Measurements from ENCODE around the gene SPNS1.

Gene SPNS1

GRCh38 chr16:28983644-28984043 is 9.1 kb downstream of the SPNS1 start:
- TF ChIP-seq CTCF (IDR thresholded peaks at IDR 0.05; ENCODE audit: low read depth, low read length), result no peak
- no peak for TF ChIP-seq MYC (IDR thresholded peaks at IDR 0.05; ENCODE audit: low read depth, low read length)
- no peak for TF ChIP-seq MAX (IDR thresholded peaks at IDR 0.05; ENCODE audit: low read depth, low read length)
- TF ChIP-seq POLR2A (IDR thresholded peaks at IDR 0.05; ENCODE audit: extremely low read depth, insufficient read length), result no peak
- DNase-seq (ENCODE audit: low read depth), result peak; percentile 81
- peak overlapping the region; percentile 69 for H3K4me3 ChIP-seq (ENCODE audit: low read depth, low read length)

- TF ChIP-seq MAX (IDR thresholded peaks at IDR 0.05; ENCODE audit: low read depth, low read length) (no peak), CTCF (IDR thresholded peaks at IDR 0.05; ENCODE audit: low read depth, low read length) (no peak), POLR2A (IDR thresholded peaks at IDR 0.05; ENCODE audit: extremely low read depth, insufficient read length) (no peak), MYC (IDR thresholded peaks at IDR 0.05; ENCODE audit: low read depth, low read length) (no peak)
- DNase-seq (ENCODE audit: low read depth), result no peak
- H3K4me3 ChIP-seq (ENCODE audit: low read depth, low read length), result peak overlapping the region; percentile 69
Observed at GRCh38 chr16:28984091-28984490, 9.5 kb downstream of the SPNS1 start.

- DNase-seq (ENCODE audit: low read depth), result peak; percentile 90
- no peak for TF ChIP-seq CTCF (IDR thresholded peaks at IDR 0.05; ENCODE audit: low read depth, low read length)
- peak; percentile 52 for TF ChIP-seq POLR2A (IDR thresholded peaks at IDR 0.05; ENCODE audit: extremely low read depth, insufficient read length)
- TF ChIP-seq MAX (IDR thresholded peaks at IDR 0.05; ENCODE audit: low read depth, low read length), result peak; percentile 25; the same call in 1 of the 2 replicates
- H3K4me3 ChIP-seq (ENCODE audit: low read depth, low read length), result peak within 1 kb of the TSS; percentile 69
Observed at GRCh38 chr16:28984619-28985135, 10.1 kb downstream of the SPNS1 start, which contains the start of gene LAT. Gene LAT, plus strand, starts transcription at chr16:28985052. Its CDS starts 366 bp downstream, at chr16:28985418.

GRCh38 chr16:28985211-28986041 is 10.8 kb downstream of the SPNS1 start:
- DNase-seq (ENCODE audit: low read depth), result no peak
- no peak for TF ChIP-seq MAX (IDR thresholded peaks at IDR 0.05; ENCODE audit: low read depth, low read length)
- no peak for TF ChIP-seq POLR2A (IDR thresholded peaks at IDR 0.05; ENCODE audit: extremely low read depth, insufficient read length)
- no peak for TF ChIP-seq MYC (IDR thresholded peaks at IDR 0.05; ENCODE audit: low read depth, low read length)
- no peak for TF ChIP-seq CTCF (IDR thresholded peaks at IDR 0.05; ENCODE audit: low read depth, low read length)
- peak overlapping the region; percentile 48 for H3K4me3 ChIP-seq (ENCODE audit: low read depth, low read length)

GRCh38 chr16:28986046-28986445 is 11.5 kb downstream of the SPNS1 start:
- no peak for DNase-seq (ENCODE audit: low read depth)
- TF ChIP-seq MYC (IDR thresholded peaks at IDR 0.05; ENCODE audit: low read depth, low read length) (no peak), MAX (IDR thresholded peaks at IDR 0.05; ENCODE audit: low read depth, low read length) (no peak), CTCF (IDR thresholded peaks at IDR 0.05; ENCODE audit: low read depth, low read length) (no peak), POLR2A (IDR thresholded peaks at IDR 0.05; ENCODE audit: extremely low read depth, insufficient read length) (no peak)
- no peak overlapping the region for H3K4me3 ChIP-seq (ENCODE audit: low read depth, low read length)
